Suprapubic skin (tissue), 4 donors: ENCODE data around the gene EMD. TPM values are rescaled to one million over a fixed set of nuclear protein-coding genes. Genes with fewer than 3 reads are reported as not detected.
"Not testable (repeated sequence)": the region's sequence is repeated elsewhere in the genome, so short reads cannot be mapped to it uniquely, and the experiment has no call there.

Source experiments
- DNase-seq, 2 donors: peaks; one replicate each; pipeline ENCODE4 v3.0.0-alpha.2; 2019; ENCODE audit warnings: low spot score in 2 of 2
- H3K27ac ChIP-seq: fragments of 200-600 bp; sonication (generic); one replicate; pipeline ENCODE4 v1.5.1; 2019
- H3K27me3 ChIP-seq: fragments of 200-600 bp; sonication (generic); one replicate; pipeline ENCODE4 v1.5.1; 2019
- H3K36me3 ChIP-seq: fragments of 200-600 bp; sonication (generic); one replicate; pipeline ENCODE4 v1.5.1; 2019
- H3K4me1 ChIP-seq: fragments of 200-600 bp; sonication (generic); one replicate; pipeline ENCODE4 v1.5.1; 2019
- H3K4me3 ChIP-seq: fragments of 200-600 bp; sonication (generic); one replicate; pipeline ENCODE4 v1.5.1; 2019; ENCODE audit warnings: mild to moderate bottlenecking
- H3K9me3 ChIP-seq: fragments of 200-600 bp; sonication (generic); one replicate; pipeline ENCODE4 v1.5.1; 2019
- CTCF ChIP-seq, 2 donors: fragments of 200-600 bp in 1 of 2; fragments of 450-650 bp in 1 of 2; sonication (generic) in 1 of 2; IDR thresholded peaks; one replicate each; pipeline ENCODE4 v1.5.1; 2016 to 2019; ENCODE audit warnings: antibody characterized with exemption in 2 of 2, mild to moderate bottlenecking in 1 of 2, moderate library complexity in 1 of 2
- EP300 ChIP-seq: sonication (generic); formaldehyde crosslinking; IDR thresholded peaks from one replicate; pipeline ENCODE4 v1.6.1; 2017; ENCODE audit warnings: antibody characterized with exemption
- POLR2A ChIP-seq, 2 donors: fragments of 450-650 bp; IDR thresholded peaks; one replicate each; pipeline ENCODE4 v1.6.1; 2017; ENCODE audit warnings: antibody characterized with exemption in 2 of 2, mild to moderate bottlenecking in 2 of 2, moderate library complexity in 2 of 2
- POLR2AphosphoS5 ChIP-seq, 3 donors: sonication (generic); formaldehyde crosslinking; IDR thresholded peaks; one replicate each; pipeline ENCODE4 v1.6.1; 2017; ENCODE audit warnings: antibody characterized with exemption in 3 of 3
- WGBS: methylation state at CpG from one replicate; pipeline ENCODE4 v1.1.5; 2018; 5-methylcytosine and 5-hydroxymethylcytosine counted together
- total RNA-seq, 4 donors: library from RNA; depleted of rRNA; stranded (reverse); fragments of >200 nt; gene quantifications; one replicate each; pipeline ENCODE4 v1.1.0, GENCODE V29; 2016

EMD gene
- total RNA-seq, 4 donors from 2014 or later = 34.4 to 57.0 (median 53.0) TPM

GRCh38 chrX:154380787-154381186 is 1.7 kb downstream of the EMD start:
- Histone ChIP-seq H3K9me3 (no peaks in the 10 kb centered on the region), H3K4me1 (peaks cover 20% of the 10 kb centered on the region), H3K4me3 (peak overlapping the region; percentile 78), H3K27me3 (no peaks in the 10 kb centered on the region), H3K27ac (no peak overlapping the region), H3K36me3 (no peaks in the 10 kb centered on the region)
- TF ChIP-seq CTCF (IDR thresholded peaks at IDR 0.05) (no peak), POLR2A (IDR thresholded peaks at IDR 0.05) (no peak), POLR2AphosphoS5 (IDR thresholded peaks at IDR 0.05) (no peak), EP300 (no peak)
- DNase-seq = no peak
- WGBS = 91% methylated on average over 9 of the region's 14 CpGs

GRCh38 chrX:154381271-154381670 is 2.2 kb downstream of the EMD start:
- no peaks in the 10 kb centered on the region for H3K27me3 ChIP-seq
- peaks cover 20% of the 10 kb centered on the region for H3K4me1 ChIP-seq
- no peak for DNase-seq
- WGBS = 68% methylated on average over 3 of the region's 6 CpGs
- H3K9me3 ChIP-seq = no peaks in the 10 kb centered on the region
- H3K4me3 ChIP-seq = no peak overlapping the region
- H3K27ac ChIP-seq = no peak overlapping the region
- no peaks in the 10 kb centered on the region for H3K36me3 ChIP-seq
- no peak for TF ChIP-seq EP300
- TF ChIP-seq POLR2A (IDR thresholded peaks at IDR 0.05) = no peak
- TF ChIP-seq CTCF (IDR thresholded peaks at IDR 0.05) = no peak
- TF ChIP-seq POLR2AphosphoS5 (IDR thresholded peaks at IDR 0.05) = no peak

DNA sequence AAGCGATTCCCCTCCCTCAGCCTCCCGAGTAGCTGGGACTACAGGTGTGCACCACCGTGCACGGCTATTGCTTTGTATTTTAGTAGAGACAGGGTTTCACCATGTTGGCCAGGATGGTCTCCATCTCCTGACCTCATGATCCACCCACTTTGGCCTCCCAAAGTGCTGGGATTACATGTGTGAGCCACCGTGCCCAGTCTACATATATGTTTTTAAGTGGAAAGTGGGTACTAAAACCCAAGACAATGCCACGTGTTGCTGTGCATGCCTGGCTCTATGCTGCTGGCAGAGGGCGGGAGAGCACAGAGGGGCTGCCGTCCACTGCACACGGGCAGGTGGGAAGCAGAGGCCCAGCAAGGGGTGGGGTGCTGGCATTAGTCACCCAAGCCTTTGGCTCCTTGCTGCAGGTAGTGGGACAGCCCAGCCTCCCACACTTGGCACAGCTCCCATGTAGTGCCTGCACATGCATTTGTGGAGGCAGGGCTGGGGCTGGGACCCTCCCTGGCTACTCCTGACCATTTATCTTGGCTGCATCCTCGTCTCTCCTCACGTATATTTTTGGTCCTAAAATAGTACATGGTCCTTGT is 3.5 kb downstream of the EMD start:
- TF ChIP-seq POLR2AphosphoS5 (IDR thresholded peaks at IDR 0.05) = no peak
- TF ChIP-seq CTCF (IDR thresholded peaks at IDR 0.05) = no peak
- no peak for TF ChIP-seq EP300
- no peak for TF ChIP-seq POLR2A (IDR thresholded peaks at IDR 0.05)
- Histone ChIP-seq H3K4me3 (no peak overlapping the region), H3K9me3 (no peaks in the 10 kb centered on the region), H3K4me1 (peaks cover 19% of the 10 kb centered on the region), H3K27me3 (no peaks in the 10 kb centered on the region), H3K27ac (no peak overlapping the region), H3K36me3 (no peaks in the 10 kb centered on the region)
- 75% methylated on average over 11 of the region's 11 CpGs for WGBS
- no peak for DNase-seq

- WGBS = 76% methylated on average over 12 of the region's 14 CpGs
- no peak overlapping the region for H3K27ac ChIP-seq
- no peak for TF ChIP-seq POLR2AphosphoS5 (IDR thresholded peaks at IDR 0.05)
- TF ChIP-seq POLR2A (IDR thresholded peaks at IDR 0.05) = no peak
- TF ChIP-seq EP300 = no peak
- no peak for TF ChIP-seq CTCF (IDR thresholded peaks at IDR 0.05)
- DNase-seq = peak in 1 of 2 donors; percentile 57
- no peaks in the 10 kb centered on the region for H3K9me3 ChIP-seq
- no peaks in the 10 kb centered on the region for H3K27me3 ChIP-seq
- H3K4me1 ChIP-seq = peaks cover 11% of the 10 kb centered on the region
- no peaks in the 10 kb centered on the region for H3K36me3 ChIP-seq
- no peak overlapping the region for H3K4me3 ChIP-seq
These were observed 4.5 kb downstream of the EMD start for GRCh38 chrX:154383359-154384283.

GRCh38 chrX:154384284-154384892 is 5.3 kb downstream of the EMD start:
- H3K4me3 ChIP-seq = no peak overlapping the region
- WGBS = 80% methylated on average over 7 of the region's 8 CpGs
- TF ChIP-seq EP300 = no peak
- TF ChIP-seq CTCF (IDR thresholded peaks at IDR 0.05) = no peak
- no peak for TF ChIP-seq POLR2AphosphoS5 (IDR thresholded peaks at IDR 0.05)
- no peak for TF ChIP-seq POLR2A (IDR thresholded peaks at IDR 0.05)
- H3K27ac ChIP-seq = no peak overlapping the region
- H3K9me3 ChIP-seq = no peaks in the 10 kb centered on the region
- peak in 1 of 2 donors; percentile 57 for DNase-seq
- H3K27me3 ChIP-seq = no peaks in the 10 kb centered on the region
- H3K36me3 ChIP-seq = no peaks in the 10 kb centered on the region
- peaks cover 11% of the 10 kb centered on the region for H3K4me1 ChIP-seq

- WGBS = no CpG with 5 or more reads among the region's 20 CpGs
- not testable (repeated sequence) for H3K4me3 ChIP-seq, H3K4me1 ChIP-seq, H3K36me3 ChIP-seq, DNase-seq, H3K9me3 ChIP-seq, H3K27me3 ChIP-seq, H3K27ac ChIP-seq
These were observed 9.0 kb downstream of the EMD start for GRCh38 chrX:154388094-154388493.

GRCh38 chrX:154388649-154389048 is 9.6 kb downstream of the EMD start:
- H3K27ac ChIP-seq, H3K27me3 ChIP-seq, H3K4me3 ChIP-seq, H3K9me3 ChIP-seq, H3K4me1 ChIP-seq, H3K36me3 ChIP-seq, DNase-seq: not testable (repeated sequence)
- no CpG with 5 or more reads among the region's 16 CpGs for WGBS
